ENCODE data around the gene AURKB. TPM values are rescaled to one million over a fixed set of nuclear protein-coding genes. Genes with fewer than 3 reads are reported as not detected.
A peak's percentile ranks its signal among the peaks of the same experiment; 100 is the strongest.

Gene AURKB
- total RNA-seq, 1 donor = 3.6 TPM

- H4K20me1 ChIP-seq (ENCODE audit: insufficient read depth, low read length) = no peaks in the 10 kb centered on the region
- no peak overlapping the region for H3K4me3 ChIP-seq (ENCODE audit: insufficient read depth, low read length)
- peaks cover 19% of the 10 kb centered on the region for H3K4me1 ChIP-seq (ENCODE audit: insufficient read depth, low read length)
- no peaks in the 10 kb centered on the region for H3K9me3 ChIP-seq (ENCODE audit: low read depth, low read length)
- no peaks in the 10 kb centered on the region for H3K36me3 ChIP-seq (ENCODE audit: insufficient read depth, low read length)
- DNase-seq (ENCODE audit: insufficient read length, low spot score, missing footprints) = no peak
- H2AFZ ChIP-seq (ENCODE audit: low read length) = no peak overlapping the region
- peaks cover 2% of the 10 kb centered on the region for H3K79me2 ChIP-seq (ENCODE audit: insufficient read depth, low read length)
- no peaks in the 10 kb centered on the region for H3K27me3 ChIP-seq (ENCODE audit: insufficient read depth, low read length)
- H3K4me2 ChIP-seq (ENCODE audit: insufficient read depth, low read length) = no peak overlapping the region
- TF ChIP-seq CTCF (IDR thresholded peaks at IDR 0.05; ENCODE audit: extremely low read depth, low read depth, low read length) = no peak
- H3K27ac ChIP-seq (ENCODE audit: low read depth, low read length) = no peak overlapping the region
Observed at GRCh38 chr17:8167526-8167925, 42.8 kb downstream of the AURKB start.

- peak overlapping the region; percentile 86 for H3K27ac ChIP-seq (ENCODE audit: low read depth, low read length)
- peaks cover 3% of the 10 kb centered on the region for H4K20me1 ChIP-seq (ENCODE audit: insufficient read depth, low read length)
- H3K4me1 ChIP-seq (ENCODE audit: insufficient read depth, low read length) = peaks cover 23% of the 10 kb centered on the region
- TF ChIP-seq CTCF (IDR thresholded peaks at IDR 0.05; ENCODE audit: extremely low read depth, low read depth, low read length) = no peak
- H3K4me2 ChIP-seq (ENCODE audit: insufficient read depth, low read length) = no peak overlapping the region
- DNase-seq (ENCODE audit: insufficient read length, low spot score, missing footprints) = no peak
- H3K27me3 ChIP-seq (ENCODE audit: insufficient read depth, low read length) = no peaks in the 10 kb centered on the region
- H3K36me3 ChIP-seq (ENCODE audit: insufficient read depth, low read length) = no peaks in the 10 kb centered on the region
- H2AFZ ChIP-seq (ENCODE audit: low read length) = no peak overlapping the region
- H3K79me2 ChIP-seq (ENCODE audit: insufficient read depth, low read length) = peaks cover 10% of the 10 kb centered on the region
- H3K9me3 ChIP-seq (ENCODE audit: low read depth, low read length) = no peaks in the 10 kb centered on the region
- H3K4me3 ChIP-seq (ENCODE audit: insufficient read depth, low read length) = no peak overlapping the region
Observed at GRCh38 chr17:8166731-8167130, 43.6 kb downstream of the AURKB start.

GRCh38 chr17:8164815-8165131 lies 45.6 kb downstream of the AURKB start:
- peak overlapping the region; percentile 86 for H2AFZ ChIP-seq (ENCODE audit: low read length)
- DNase-seq (ENCODE audit: insufficient read length, low spot score, missing footprints) = peak; percentile 61
- H3K36me3 ChIP-seq (ENCODE audit: insufficient read depth, low read length) = peaks cover 12% of the 10 kb centered on the region
- peaks cover 25% of the 10 kb centered on the region for H3K79me2 ChIP-seq (ENCODE audit: insufficient read depth, low read length)
- no peaks in the 10 kb centered on the region for H3K9me3 ChIP-seq (ENCODE audit: low read depth, low read length)
- no peak overlapping the region for H3K4me3 ChIP-seq (ENCODE audit: insufficient read depth, low read length)
- H3K4me2 ChIP-seq (ENCODE audit: insufficient read depth, low read length) = peak overlapping the region; percentile 56
- no peaks in the 10 kb centered on the region for H3K27me3 ChIP-seq (ENCODE audit: insufficient read depth, low read length)
- H3K27ac ChIP-seq (ENCODE audit: low read depth, low read length) = peak overlapping the region; percentile 89
- H4K20me1 ChIP-seq (ENCODE audit: insufficient read depth, low read length) = peaks cover 9% of the 10 kb centered on the region
- TF ChIP-seq CTCF (IDR thresholded peaks at IDR 0.05; ENCODE audit: extremely low read depth, low read depth, low read length) = no peak
- H3K4me1 ChIP-seq (ENCODE audit: insufficient read depth, low read length) = peaks cover 33% of the 10 kb centered on the region

GRCh38 chr17:8163978-8164814 lies 46.2 kb downstream of the AURKB start:
- peak overlapping the region; percentile 86 for H2AFZ ChIP-seq (ENCODE audit: low read length)
- H3K79me2 ChIP-seq (ENCODE audit: insufficient read depth, low read length) = peaks cover 31% of the 10 kb centered on the region
- H3K36me3 ChIP-seq (ENCODE audit: insufficient read depth, low read length) = peaks cover 18% of the 10 kb centered on the region
- no peak for TF ChIP-seq CTCF (IDR thresholded peaks at IDR 0.05; ENCODE audit: extremely low read depth, low read depth, low read length)
- H3K4me1 ChIP-seq (ENCODE audit: insufficient read depth, low read length) = peaks cover 33% of the 10 kb centered on the region
- no peaks in the 10 kb centered on the region for H3K27me3 ChIP-seq (ENCODE audit: insufficient read depth, low read length)
- no peak overlapping the region for H3K4me3 ChIP-seq (ENCODE audit: insufficient read depth, low read length)
- H4K20me1 ChIP-seq (ENCODE audit: insufficient read depth, low read length) = peaks cover 14% of the 10 kb centered on the region
- no peaks in the 10 kb centered on the region for H3K9me3 ChIP-seq (ENCODE audit: low read depth, low read length)
- H3K27ac ChIP-seq (ENCODE audit: low read depth, low read length) = peak overlapping the region; percentile 89
- H3K4me2 ChIP-seq (ENCODE audit: insufficient read depth, low read length) = peak overlapping the region; percentile 56
- DNase-seq (ENCODE audit: insufficient read length, low spot score, missing footprints) = peak; percentile 94
